Stimulated activated naive B cell treated with anti-CD40 and anti-IgM and Interleukin-4, amounts not matched to agents 10 μg/mL and 1 μg/mL and 100 μg/mL, for 72 hours (primary cell): ENCODE results near the gene GTPBP3.
A peak's percentile ranks its signal among the peaks of the same experiment; 100 is the strongest.

Source experiments
- ATAC-seq, 2 donors: fragments of 150-1000 bp; cut with Tn5 transposase; replicated peaks; 2 replicates each; pipeline ENCODE4 v1.10.0; 2021; ENCODE audit warnings: moderate library complexity in 1 of 2
- DNase-seq: peaks from one replicate; pipeline ENCODE4 v3.0.0; 2021
- H3K27ac Mint-ChIP-seq: one replicate; pipeline ENCODE4 v1.8.0; 2022; ENCODE audit warnings: mild to moderate bottlenecking, mixed read lengths
- H3K27me3 Mint-ChIP-seq, 2 donors: one replicate each; pipeline ENCODE4 v1.8.0; 2022; ENCODE audit warnings: mixed read lengths in 2 of 2
- H3K36me3 Mint-ChIP-seq, 2 donors: one replicate each; pipeline ENCODE4 v1.8.0; 2022; ENCODE audit warnings: mixed read lengths in 2 of 2, mild to moderate bottlenecking in 1 of 2
- H3K4me1 Mint-ChIP-seq, 2 donors: one replicate each; pipeline ENCODE4 v1.8.0; 2022; ENCODE audit warnings: mixed read lengths in 2 of 2, mild to moderate bottlenecking in 1 of 2
- H3K4me3 Mint-ChIP-seq, 2 donors: one replicate each; pipeline ENCODE4 v1.8.0; 2022; ENCODE audit warnings: mild to moderate bottlenecking in 2 of 2, mixed read lengths in 2 of 2, moderate library complexity in 1 of 2
- H3K9me3 Mint-ChIP-seq, 2 donors: one replicate each; pipeline ENCODE4 v1.8.0; 2022; ENCODE audit warnings: mixed read lengths in 2 of 2, mild to moderate bottlenecking in 1 of 2

The GTPBP3 gene

GRCh38 chr19:17304386-17305215 is 32.8 kb upstream of the GTPBP3 start:
- ATAC-seq (no peak), DNase-seq (no peak)
- H3K27me3 Mint-ChIP-seq: no peaks in the 10 kb centered on the region
- H3K36me3 Mint-ChIP-seq: peaks cover 1 to 3% of the 10 kb centered on the region in 2 donors
- no peaks in the 10 kb centered on the region for H3K9me3 Mint-ChIP-seq
- peak overlapping the region; percentile 96 for H3K27ac Mint-ChIP-seq
- peaks cover 34 to 43% of the 10 kb centered on the region in 2 donors for H3K4me1 Mint-ChIP-seq
- H3K4me3 Mint-ChIP-seq: peak overlapping the region; percentile 54 to 95

DNA sequence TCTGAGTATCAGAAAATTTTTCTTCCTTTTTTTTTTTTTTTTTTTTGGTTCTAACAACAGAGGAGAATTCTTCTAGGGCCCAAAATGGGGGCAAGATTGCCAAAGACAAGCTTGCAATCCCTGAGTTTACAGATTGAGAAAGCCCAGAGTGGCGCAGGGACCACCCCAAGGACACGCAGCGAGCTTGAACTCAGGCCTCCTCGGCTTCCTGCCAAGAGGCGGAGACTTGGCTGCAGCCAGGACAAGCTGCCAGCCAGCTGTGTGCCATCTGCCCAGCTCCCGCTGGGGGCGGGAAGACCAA is 32.2 kb upstream of the GTPBP3 start:
- H3K36me3 Mint-ChIP-seq: peaks cover 1 to 3% of the 10 kb centered on the region in 2 donors
- peak overlapping the region; percentile 96 for H3K27ac Mint-ChIP-seq
- H3K4me3 Mint-ChIP-seq: peak overlapping the region; percentile 90 to 95
- no peak for ATAC-seq
- DNase-seq: no peak
- no peaks in the 10 kb centered on the region for H3K9me3 Mint-ChIP-seq
- H3K4me1 Mint-ChIP-seq: peaks cover 35 to 45% of the 10 kb centered on the region in 2 donors
- H3K27me3 Mint-ChIP-seq: no peaks in the 10 kb centered on the region

GRCh38 chr19:17305517-17306284 is 31.7 kb upstream of the GTPBP3 start, which contains the start of gene MRPL34:
TSS of gene MRPL34 (plus strand) at chr19:17305872. CDS start at chr19:17305893, 21 bp downstream.
- H3K4me3 Mint-ChIP-seq: peak within 1 kb of the TSS; percentile 90 to 95
- no peaks in the 10 kb centered on the region for H3K27me3 Mint-ChIP-seq
- peaks cover 1 to 3% of the 10 kb centered on the region in 2 donors for H3K36me3 Mint-ChIP-seq
- ATAC-seq (peak; percentile 78 to 81), DNase-seq (peak; percentile 98)
- no peaks in the 10 kb centered on the region for H3K9me3 Mint-ChIP-seq
- H3K27ac Mint-ChIP-seq: peak within 1 kb of the TSS; percentile 96
- H3K4me1 Mint-ChIP-seq: peaks cover 40 to 51% of the 10 kb centered on the region in 2 donors

DNA sequence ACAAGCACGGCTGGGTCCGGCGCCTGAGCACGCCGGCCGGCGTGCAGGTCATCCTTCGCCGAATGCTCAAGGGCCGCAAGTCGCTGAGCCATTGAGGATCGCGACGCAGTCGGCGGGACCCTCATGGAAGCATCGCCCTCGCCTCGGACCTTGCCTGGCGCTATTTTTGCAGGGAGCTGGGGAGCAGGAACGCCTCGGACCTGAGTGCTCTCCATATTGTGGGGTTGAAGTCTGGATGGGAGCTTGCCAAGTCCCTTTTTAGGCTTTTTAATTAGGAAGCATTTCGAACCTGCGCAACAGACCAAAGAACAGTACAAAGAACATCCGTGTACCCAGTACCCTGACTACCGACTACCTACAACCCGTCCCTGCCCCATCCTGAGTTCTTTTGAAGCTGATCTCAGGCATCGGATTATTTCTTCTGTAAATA is 31.1 kb upstream of the GTPBP3 start:
- Mint-ChIP-seq H3K4me3 (peak overlapping the region; percentile 90 to 95), H3K27ac (peak overlapping the region; percentile 96), H3K9me3 (no peaks in the 10 kb centered on the region), H3K4me1 (peaks cover 41 to 57% of the 10 kb centered on the region in 2 donors), H3K36me3 (peaks cover 3 to 4% of the 10 kb centered on the region in 2 donors), H3K27me3 (no peaks in the 10 kb centered on the region)
- no peak for ATAC-seq
- no peak for DNase-seq

DNA sequence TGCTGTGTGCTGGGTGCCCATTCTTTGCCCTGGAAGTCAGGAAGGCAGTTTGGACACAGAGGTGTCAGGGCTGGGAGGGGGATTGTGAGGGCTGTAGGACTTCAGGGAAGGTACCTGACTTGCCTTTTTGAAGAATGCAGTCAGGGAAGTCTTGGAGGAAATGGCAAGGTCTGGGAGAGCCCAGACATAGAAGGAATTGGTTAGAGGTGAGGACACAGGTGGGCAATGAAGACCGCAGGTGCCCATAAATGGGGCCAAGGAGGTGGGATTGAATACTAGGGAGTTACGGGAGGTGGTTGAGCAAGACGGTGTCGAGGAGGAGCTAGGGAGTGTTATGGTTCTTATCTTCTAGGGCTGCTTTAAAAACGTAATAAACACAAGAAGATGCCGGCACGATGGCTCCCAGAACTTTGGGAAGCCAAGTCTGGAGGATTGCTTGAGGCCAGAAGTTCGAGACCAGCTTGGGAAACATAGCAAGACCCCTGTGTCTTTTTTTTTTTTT is 29.4 kb upstream of the GTPBP3 start:
- no peak for DNase-seq
- ATAC-seq: no peak
- peaks cover 10 to 13% of the 10 kb centered on the region in 2 donors for H3K36me3 Mint-ChIP-seq
- peak overlapping the region; percentile 22 for H3K27ac Mint-ChIP-seq
- peaks cover 39 to 59% of the 10 kb centered on the region in 2 donors for H3K4me1 Mint-ChIP-seq
- H3K4me3 Mint-ChIP-seq: peak overlapping the region in 1 of 2 donors; percentile 11
- H3K27me3 Mint-ChIP-seq: no peaks in the 10 kb centered on the region
- no peaks in the 10 kb centered on the region for H3K9me3 Mint-ChIP-seq

DNA sequence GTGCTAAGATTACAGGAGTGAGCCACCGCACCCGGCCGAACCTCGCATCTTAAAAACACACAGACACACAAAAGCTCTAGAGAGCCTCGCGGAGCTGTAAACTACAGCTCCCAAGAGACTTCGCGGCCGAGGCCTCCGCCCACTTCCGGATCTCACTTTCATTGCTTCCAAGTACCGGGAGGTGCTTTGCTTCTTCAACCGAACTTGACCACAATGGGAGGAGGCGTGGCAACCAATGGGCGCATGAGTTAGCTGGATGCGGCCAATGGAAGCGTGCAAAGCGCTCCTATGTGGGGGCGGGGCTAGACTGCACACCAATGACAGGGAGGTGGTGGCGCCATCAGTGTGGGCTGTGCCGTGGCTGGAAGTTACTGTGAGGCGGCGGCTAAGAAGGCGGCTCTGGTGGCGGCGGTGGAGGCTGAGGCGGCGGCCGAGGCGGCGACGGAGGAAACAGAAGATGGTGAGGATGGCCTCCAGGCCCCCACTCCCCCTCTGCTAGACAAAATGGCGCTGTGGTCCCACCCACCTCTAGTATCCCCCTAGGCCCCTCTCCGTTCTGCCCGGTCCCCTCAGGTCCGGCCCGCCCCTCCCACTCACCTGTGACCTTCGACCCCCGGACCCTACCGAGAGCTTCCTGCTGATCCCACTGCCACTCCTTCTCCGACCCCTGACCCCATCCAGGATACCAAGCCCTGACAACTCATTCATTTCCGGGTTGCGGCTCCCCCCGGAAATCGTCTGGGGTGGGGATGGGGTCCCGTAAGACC is 28.0 kb upstream of the GTPBP3 start, which contains the start of gene DDA1:
Gene DDA1 (plus strand): TSS at position 366 of the 767 bp plus-strand sequence. CDS start 92 bp downstream, at position 458.
- peak; percentile 76 to 79 for ATAC-seq
- DNase-seq: peak; percentile 99
- Mint-ChIP-seq H3K36me3 (peaks cover 18 to 24% of the 10 kb centered on the region in 2 donors), H3K4me1 (peaks cover 33 to 50% of the 10 kb centered on the region in 2 donors), H3K4me3 (peak within 1 kb of the TSS; percentile 93 to 99), H3K27me3 (no peaks in the 10 kb centered on the region), H3K27ac (peak within 1 kb of the TSS; percentile 98), H3K9me3 (no peaks in the 10 kb centered on the region)

GRCh38 chr19:17309965-17310461 is 27.3 kb upstream of the GTPBP3 start:
- H3K9me3 Mint-ChIP-seq: no peaks in the 10 kb centered on the region
- peak overlapping the region; percentile 93 to 99 for H3K4me3 Mint-ChIP-seq
- H3K36me3 Mint-ChIP-seq: peaks cover 21 to 24% of the 10 kb centered on the region in 2 donors
- ATAC-seq (no peak), DNase-seq (no peak)
- no peaks in the 10 kb centered on the region for H3K27me3 Mint-ChIP-seq
- H3K27ac Mint-ChIP-seq: peak overlapping the region; percentile 98
- H3K4me1 Mint-ChIP-seq: peaks cover 29 to 45% of the 10 kb centered on the region in 2 donors

- Mint-ChIP-seq H3K36me3 (peaks cover 31 to 32% of the 10 kb centered on the region in 2 donors), H3K27ac (no peak overlapping the region), H3K4me1 (peaks cover 26 to 49% of the 10 kb centered on the region in 2 donors), H3K27me3 (no peaks in the 10 kb centered on the region), H3K9me3 (no peaks in the 10 kb centered on the region), H3K4me3 (peak overlapping the region in 1 of 2 donors; percentile 23)
- ATAC-seq (no peak), DNase-seq (no peak)
These were observed 25.7 kb upstream of the GTPBP3 start for GRCh38 chr19:17311455-17312188.

DNA sequence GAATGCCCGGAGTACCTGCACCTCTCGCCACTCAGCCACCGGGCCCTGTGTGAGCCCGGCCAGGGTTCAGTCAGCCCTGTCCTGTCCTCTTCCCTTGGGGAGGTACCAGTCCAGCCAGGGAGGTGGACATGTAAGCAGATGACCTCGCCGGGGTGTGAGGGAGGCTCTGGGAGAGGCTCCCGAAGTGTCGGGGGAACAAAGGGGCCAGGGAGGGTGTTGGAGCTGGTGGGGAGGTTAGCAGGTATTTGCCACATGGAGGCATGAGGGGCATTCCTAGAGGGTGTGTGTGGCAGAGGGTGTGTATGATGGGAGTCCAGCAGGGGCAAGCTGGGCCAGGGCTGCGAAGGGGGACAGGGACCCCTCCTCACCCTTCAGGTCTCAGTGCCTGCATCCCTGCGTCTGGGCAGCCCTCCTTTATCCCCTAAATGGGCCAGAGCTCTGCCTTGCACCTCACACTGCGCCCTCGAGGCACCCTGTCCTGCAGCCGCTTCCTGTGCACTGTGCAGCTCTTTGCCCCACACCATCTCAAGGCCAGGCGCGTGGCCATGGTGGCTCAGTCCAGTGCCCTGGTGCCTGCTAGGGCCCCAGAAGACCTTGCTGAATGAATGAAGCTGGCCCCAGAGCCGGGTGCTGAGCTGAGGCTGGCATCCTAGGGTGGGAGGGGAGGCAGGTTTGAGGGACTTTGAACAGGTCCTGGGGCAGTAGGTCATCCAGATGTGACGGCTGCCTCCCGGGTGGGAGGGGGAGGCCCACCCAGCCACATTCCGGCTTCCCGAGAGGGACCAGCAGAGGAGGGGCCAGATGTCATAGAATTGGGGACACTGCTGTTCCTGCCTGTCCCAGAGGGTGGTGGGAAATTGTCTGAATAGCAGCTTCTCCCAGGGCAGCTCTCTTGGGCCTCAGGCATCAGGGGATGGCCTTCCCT is 24.9 kb upstream of the GTPBP3 start:
- no peaks in the 10 kb centered on the region for H3K27me3 Mint-ChIP-seq
- no peak overlapping the region for H3K27ac Mint-ChIP-seq
- H3K4me1 Mint-ChIP-seq: peaks cover 24 to 45% of the 10 kb centered on the region in 2 donors
- no peak for DNase-seq
- ATAC-seq: no peak
- no peaks in the 10 kb centered on the region for H3K9me3 Mint-ChIP-seq
- peaks cover 32 to 34% of the 10 kb centered on the region in 2 donors for H3K36me3 Mint-ChIP-seq
- H3K4me3 Mint-ChIP-seq: no peak overlapping the region

GRCh38 chr19:17314007-17314593 is 23.3 kb upstream of the GTPBP3 start:
- ATAC-seq: no peak
- H3K4me1 Mint-ChIP-seq: peaks cover 18 to 34% of the 10 kb centered on the region in 2 donors
- no peak for DNase-seq

DNA sequence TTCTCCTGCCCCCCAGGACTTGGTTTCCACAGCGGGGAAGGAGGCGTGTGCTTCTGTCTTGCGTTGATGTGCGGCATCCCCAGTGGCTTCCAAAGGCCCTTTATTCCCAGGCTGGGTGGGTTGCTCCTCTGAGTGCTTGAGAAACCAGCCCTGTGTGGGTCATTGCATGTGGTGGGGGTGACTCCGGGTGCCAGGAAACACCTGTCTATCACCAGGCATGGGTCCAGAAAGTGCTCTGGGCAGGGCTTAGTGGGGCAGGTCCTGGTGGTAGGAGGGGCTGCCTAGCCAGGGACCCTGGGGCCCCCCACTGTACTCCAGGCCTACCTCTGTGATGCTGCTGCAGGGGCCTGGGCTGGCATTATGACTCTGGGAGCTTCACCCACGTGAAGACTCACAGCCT is 18.4 kb upstream of the GTPBP3 start:
- Mint-ChIP-seq H3K27ac (no peak overlapping the region), H3K36me3 (peaks cover 39 to 41% of the 10 kb centered on the region in 2 donors), H3K4me3 (no peak overlapping the region), H3K27me3 (no peaks in the 10 kb centered on the region), H3K4me1 (peaks cover 5 to 21% of the 10 kb centered on the region in 2 donors), H3K9me3 (no peaks in the 10 kb centered on the region)
- ATAC-seq (no peak), DNase-seq (no peak)

More at GRCh38 chr19:17314007-17314593, 23.3 kb upstream of the GTPBP3 start:
- no peaks in the 10 kb centered on the region for H3K27me3 Mint-ChIP-seq
- no peaks in the 10 kb centered on the region for H3K9me3 Mint-ChIP-seq
- no peak overlapping the region for H3K4me3 Mint-ChIP-seq
- no peak overlapping the region for H3K27ac Mint-ChIP-seq
- H3K36me3 Mint-ChIP-seq: peaks cover 32 to 34% of the 10 kb centered on the region in 2 donors
